KMS-11 (cell line): ENCODE measurements around the gene CACNA2D2.

Experiments
- H2AFZ ChIP-seq: fragments of 200-600 bp; sonication (generic); 2 replicates; pipeline ENCODE4 v1.6.1; 2016; ENCODE audit warnings: antibody characterized with exemption, mixed run types, low read depth
- H3K27ac ChIP-seq: fragments of 200-600 bp; sonication (generic); 2 replicates; pipeline ENCODE4 v1.6.1; 2016; ENCODE audit warnings: mild to moderate bottlenecking, mixed run types
- H3K27me3 ChIP-seq: fragments of 200-600 bp; sonication (generic); 2 replicates; pipeline ENCODE4 v1.6.1; 2017; ENCODE audit warnings: mild to moderate bottlenecking, low read depth, mixed run types, moderate library complexity; ENCODE audit not compliant: insufficient read depth
- H3K36me3 ChIP-seq: fragments of 200-600 bp; sonication (generic); 2 replicates; pipeline ENCODE4 v1.6.1; 2017; ENCODE audit warnings: mild to moderate bottlenecking, mixed run types; ENCODE audit not compliant: insufficient read depth
- H3K4me1 ChIP-seq: fragments of 200-600 bp; sonication (generic); 2 replicates; pipeline ENCODE4 v1.6.1; 2016; ENCODE audit warnings: mild to moderate bottlenecking, low read depth, mixed run types; ENCODE audit not compliant: poor library complexity, severe bottlenecking
- H3K4me2 ChIP-seq: fragments of 200-600 bp; sonication (generic); 2 replicates; pipeline ENCODE4 v1.7.0; 2016; ENCODE audit warnings: mild to moderate bottlenecking, mixed run types
- H3K4me3 ChIP-seq: fragments of 200-600 bp; sonication (generic); IDR thresholded peaks from 2 replicates; pipeline ENCODE4 v1.6.1; 2017; ENCODE audit warnings: low read depth, low read length, mixed read lengths; ENCODE audit not compliant: insufficient read depth
- H3K79me2 ChIP-seq: fragments of 200-600 bp; sonication (generic); 2 replicates; pipeline ENCODE4 v1.6.1; 2016; ENCODE audit warnings: low read depth, mixed run types; ENCODE audit not compliant: insufficient read depth
- H3K9ac ChIP-seq: fragments of 200-600 bp; sonication (generic); 2 replicates; pipeline ENCODE4 v1.6.1; 2016; ENCODE audit warnings: mild to moderate bottlenecking, mixed run types
- H4K20me1 ChIP-seq: fragments of 200-600 bp; sonication (generic); 2 replicates; pipeline ENCODE4 v1.6.1; 2016; ENCODE audit warnings: mild to moderate bottlenecking, mixed run types; ENCODE audit not compliant: insufficient read depth
- TF ChIP-seq, protein P1 (sequence below): fragments of 200-600 bp; sonication (generic); conservative IDR thresholded peaks from 2 replicates; pipeline ENCODE4 v1.6.1; 2017; ENCODE audit warnings: low read depth, mild to moderate bottlenecking, antibody characterized with exemption, low read length, moderate library complexity, mixed read lengths

Gene CACNA2D2

DNA sequence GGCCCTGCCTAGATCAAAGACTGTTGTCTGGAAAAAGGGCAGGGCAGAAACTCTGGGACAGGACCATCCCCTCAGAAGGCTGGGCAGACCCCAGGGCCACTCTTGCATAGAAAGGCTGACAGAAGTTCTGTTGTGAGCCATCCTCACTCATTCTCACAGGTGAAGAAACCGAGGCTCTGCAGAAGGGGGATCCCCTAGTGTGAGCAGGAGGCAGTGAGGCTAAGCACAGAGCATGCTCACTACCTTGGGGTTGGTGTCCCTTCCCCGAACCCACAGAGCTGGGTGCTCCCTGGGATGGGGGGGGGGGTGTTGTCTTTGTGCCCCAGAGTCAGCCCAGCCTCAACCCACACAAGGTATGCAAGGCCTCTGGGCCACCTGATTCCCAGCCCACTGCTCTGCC lies 93.2 kb downstream of the CACNA2D2 start:
- Histone ChIP-seq H3K4me2 (no peak overlapping the region), H4K20me1 (no peaks in the 10 kb centered on the region)
- TF ChIP-seq, protein P1, sequence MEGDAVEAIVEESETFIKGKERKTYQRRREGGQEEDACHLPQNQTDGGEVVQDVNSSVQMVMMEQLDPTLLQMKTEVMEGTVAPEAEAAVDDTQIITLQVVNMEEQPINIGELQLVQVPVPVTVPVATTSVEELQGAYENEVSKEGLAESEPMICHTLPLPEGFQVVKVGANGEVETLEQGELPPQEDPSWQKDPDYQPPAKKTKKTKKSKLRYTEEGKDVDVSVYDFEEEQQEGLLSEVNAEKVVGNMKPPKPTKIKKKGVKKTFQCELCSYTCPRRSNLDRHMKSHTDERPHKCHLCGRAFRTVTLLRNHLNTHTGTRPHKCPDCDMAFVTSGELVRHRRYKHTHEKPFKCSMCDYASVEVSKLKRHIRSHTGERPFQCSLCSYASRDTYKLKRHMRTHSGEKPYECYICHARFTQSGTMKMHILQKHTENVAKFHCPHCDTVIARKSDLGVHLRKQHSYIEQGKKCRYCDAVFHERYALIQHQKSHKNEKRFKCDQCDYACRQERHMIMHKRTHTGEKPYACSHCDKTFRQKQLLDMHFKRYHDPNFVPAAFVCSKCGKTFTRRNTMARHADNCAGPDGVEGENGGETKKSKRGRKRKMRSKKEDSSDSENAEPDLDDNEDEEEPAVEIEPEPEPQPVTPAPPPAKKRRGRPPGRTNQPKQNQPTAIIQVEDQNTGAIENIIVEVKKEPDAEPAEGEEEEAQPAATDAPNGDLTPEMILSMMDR: no peak

DNA sequence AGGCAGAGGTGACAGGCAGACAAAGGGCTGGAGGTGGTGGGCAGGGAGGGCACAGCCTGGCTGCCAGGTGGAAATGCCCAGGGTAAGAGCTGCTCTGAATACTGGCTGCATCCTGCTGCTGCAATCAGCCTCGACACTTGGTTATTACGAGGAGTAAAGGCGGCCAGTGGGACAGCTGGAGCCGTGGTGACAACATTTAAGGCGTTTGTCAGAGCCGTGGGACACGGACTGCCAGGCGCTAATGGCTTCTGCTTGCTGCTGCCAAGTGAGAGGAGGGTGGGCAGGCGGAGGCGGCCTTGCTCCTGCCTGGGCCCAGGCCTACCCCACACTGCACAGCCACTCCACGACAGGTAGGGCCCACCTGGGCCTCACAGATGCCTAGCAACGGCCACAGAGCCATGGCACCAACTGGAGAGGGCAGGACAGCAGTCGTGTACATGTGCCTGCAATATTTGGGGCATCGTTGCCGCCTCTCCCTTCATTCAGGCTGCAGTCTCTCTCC lies 94.9 kb downstream of the CACNA2D2 start:
- H3K9ac ChIP-seq: no peak overlapping the region
- no peak overlapping the region for H3K4me3 ChIP-seq
- no peak overlapping the region for H2AFZ ChIP-seq
- H3K27me3 ChIP-seq: peaks cover 6% of the 10 kb centered on the region; the same call in 1 of the 2 replicates
- TF ChIP-seq, protein P1: no peak
- H3K4me1 ChIP-seq: no peaks in the 10 kb centered on the region
- H3K27ac ChIP-seq: no peak overlapping the region
- no peaks in the 10 kb centered on the region for H3K36me3 ChIP-seq
- H3K4me2 ChIP-seq: no peak overlapping the region
- no peaks in the 10 kb centered on the region for H3K79me2 ChIP-seq
- H4K20me1 ChIP-seq: no peaks in the 10 kb centered on the region

More for the DNA sequence above, 93.2 kb downstream of the CACNA2D2 start:
- H3K79me2 ChIP-seq: no peaks in the 10 kb centered on the region
- no peak overlapping the region for H2AFZ ChIP-seq
- H3K4me3 ChIP-seq: no peak overlapping the region
- no peak overlapping the region for H3K27ac ChIP-seq
- H3K36me3 ChIP-seq: no peaks in the 10 kb centered on the region
- no peak overlapping the region for H3K9ac ChIP-seq
- peaks cover 4% of the 10 kb centered on the region; the same call in 1 of the 2 replicates for H3K27me3 ChIP-seq
- H3K4me1 ChIP-seq: no peaks in the 10 kb centered on the region

DNA sequence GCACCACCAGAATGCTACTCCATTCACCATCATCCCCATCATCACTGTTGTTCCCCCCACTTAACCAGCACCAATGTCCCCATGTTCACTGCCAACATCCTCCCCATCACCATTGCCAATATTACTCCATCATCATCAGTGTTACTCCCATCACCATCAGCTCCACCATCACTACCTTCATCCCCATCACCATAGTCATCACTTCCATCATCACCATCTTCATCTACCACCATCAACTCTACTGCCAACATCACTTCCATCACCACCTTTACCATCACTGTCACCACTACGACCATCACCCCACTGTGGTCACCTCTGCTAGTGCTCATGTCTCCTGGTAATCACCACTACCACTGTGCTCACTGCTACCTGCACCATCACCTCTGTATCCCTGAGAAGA lies 96.9 kb downstream of the CACNA2D2 start:
- Histone ChIP-seq H4K20me1 (no peaks in the 10 kb centered on the region), H3K4me1 (no peaks in the 10 kb centered on the region), H3K79me2 (no peaks in the 10 kb centered on the region), H3K27me3 (peaks cover 9% of the 10 kb centered on the region; the same call in 1 of the 2 replicates), H3K4me2 (no peak overlapping the region), H2AFZ (no peak overlapping the region), H3K9ac (no peak overlapping the region), H3K36me3 (no peaks in the 10 kb centered on the region), H3K4me3 (no peak overlapping the region), H3K27ac (no peak overlapping the region)
- TF ChIP-seq, protein P1: no peak

DNA sequence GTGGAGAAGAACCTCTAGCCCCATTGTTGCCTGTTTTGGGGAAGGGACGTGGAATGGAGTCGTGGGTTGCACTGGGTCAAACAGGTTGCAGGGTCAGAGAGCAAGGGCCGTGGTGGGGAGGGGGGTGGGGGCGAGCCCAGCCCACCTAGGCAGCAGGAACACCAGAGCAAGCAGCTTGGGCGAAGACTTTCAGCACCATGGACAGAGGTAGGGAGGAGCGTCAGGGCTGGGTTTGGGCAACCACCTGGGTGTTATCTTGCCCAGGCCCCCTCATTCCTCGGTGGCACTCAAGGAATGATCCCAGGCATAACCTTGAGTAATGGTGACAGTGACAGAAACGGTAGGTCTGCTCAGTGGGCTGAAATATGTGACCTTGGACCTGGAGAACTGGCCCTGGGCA lies 98.2 kb downstream of the CACNA2D2 start:
- H2AFZ ChIP-seq: no peak overlapping the region
- no peaks in the 10 kb centered on the region for H4K20me1 ChIP-seq
- TF ChIP-seq, protein P1: no peak
- no peaks in the 10 kb centered on the region for H3K36me3 ChIP-seq
- H3K9ac ChIP-seq: no peak overlapping the region
- H3K4me2 ChIP-seq: no peak overlapping the region
- peaks cover 10% of the 10 kb centered on the region; the same call in 1 of the 2 replicates for H3K27me3 ChIP-seq
- H3K79me2 ChIP-seq: no peaks in the 10 kb centered on the region
- H3K27ac ChIP-seq: no peak overlapping the region
- H3K4me3 ChIP-seq: no peak overlapping the region
- no peaks in the 10 kb centered on the region for H3K4me1 ChIP-seq
